CD4-positive, alpha-beta T cell treated with Interleukin-15 for 1 hour (primary cell): ENCODE measurements around the gene CASTOR1.
A peak's percentile ranks its signal among the peaks of the same experiment; 100 is the strongest.

Experiments used
- DNase-seq: peaks from one replicate; pipeline ENCODE4 v3.0.0-alpha.2; 2020

Gene CASTOR1

GRCh38 chr22:30318799-30319419, 29.6 kb upstream of the CASTOR1 start:
- DNase-seq = no peak

GRCh38 chr22:30317778-30318177, 28.5 kb upstream of the CASTOR1 start:
- DNase-seq = no peak

GRCh38 chr22:30315962-30316576, 26.8 kb upstream of the CASTOR1 start:
- DNase-seq = no peak

- peak; percentile 61 for DNase-seq
Measured at GRCh38 chr22:30314915-30315314, 25.6 kb upstream of the CASTOR1 start.

- DNase-seq = no peak
Measured at GRCh38 chr22:30313527-30314363, 24.4 kb upstream of the CASTOR1 start.

- DNase-seq = no peak
Measured at GRCh38 chr22:30312053-30312452, 22.7 kb upstream of the CASTOR1 start.

- DNase-seq = no peak
Measured at GRCh38 chr22:30310881-30311771, 21.8 kb upstream of the CASTOR1 start.

GRCh38 chr22:30309951-30310741, 20.8 kb upstream of the CASTOR1 start:
- no peak for DNase-seq

GRCh38 chr22:30308518-30309230, 19.4 kb upstream of the CASTOR1 start:
- peak; percentile 43 for DNase-seq

GRCh38 chr22:30308093-30308492, 18.8 kb upstream of the CASTOR1 start:
- DNase-seq = no peak

GRCh38 chr22:30307041-30307574, 17.8 kb upstream of the CASTOR1 start:
- no peak for DNase-seq

GRCh38 chr22:30306627-30307011, 17.3 kb upstream of the CASTOR1 start:
- DNase-seq = no peak

GRCh38 chr22:30305906-30306626, 16.8 kb upstream of the CASTOR1 start:
- DNase-seq = no peak

- peak; percentile 71 for DNase-seq
Measured at GRCh38 chr22:30305519-30305905, 16.2 kb upstream of the CASTOR1 start.

GRCh38 chr22:30304495-30305244, 15.4 kb upstream of the CASTOR1 start:
- DNase-seq = peak; percentile 39

- no peak for DNase-seq
Measured at GRCh38 chr22:30302810-30303138, 13.5 kb upstream of the CASTOR1 start.

- peak; percentile 71 for DNase-seq
Measured at GRCh38 chr22:30301995-30302809, 12.9 kb upstream of the CASTOR1 start.

- no peak for DNase-seq
Measured at GRCh38 chr22:30299322-30299721, 10.0 kb upstream of the CASTOR1 start.
